Stimulated activated CD8-positive, alpha-beta memory T cell treated with anti-CD3 and anti-CD28 coated beads, Interleukin-2, amount 100 ng/mL, for 48 hours (primary cell): Measurements from ENCODE around the gene PPP1R1C.

Source experiments
- DNase-seq, 2 donors: peaks; one replicate each; pipeline ENCODE4 v3.0.0-alpha.2; 2020; ENCODE audit warnings: low read depth in 2 of 2

PPP1R1C gene

DNA sequence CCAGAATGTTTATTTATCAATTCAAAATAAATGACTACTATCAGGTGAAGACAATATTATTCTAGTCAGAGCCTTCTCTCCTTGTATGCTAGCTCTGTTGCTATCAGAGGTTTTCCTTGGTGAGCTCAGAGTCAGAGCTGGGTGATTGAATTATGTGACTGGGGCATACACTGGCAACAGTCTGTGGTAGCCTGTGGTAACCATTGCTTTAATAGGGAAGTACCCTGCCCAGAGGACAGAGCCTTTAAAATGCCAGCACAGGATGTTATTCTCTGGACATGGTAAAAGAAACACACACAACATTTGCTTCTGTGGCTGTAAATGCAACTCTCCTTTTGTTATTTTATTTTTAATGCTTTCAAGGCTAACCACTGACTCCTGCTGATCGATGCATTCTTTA, 124.7 kb downstream of the PPP1R1C start:
- no peak for DNase-seq

DNA sequence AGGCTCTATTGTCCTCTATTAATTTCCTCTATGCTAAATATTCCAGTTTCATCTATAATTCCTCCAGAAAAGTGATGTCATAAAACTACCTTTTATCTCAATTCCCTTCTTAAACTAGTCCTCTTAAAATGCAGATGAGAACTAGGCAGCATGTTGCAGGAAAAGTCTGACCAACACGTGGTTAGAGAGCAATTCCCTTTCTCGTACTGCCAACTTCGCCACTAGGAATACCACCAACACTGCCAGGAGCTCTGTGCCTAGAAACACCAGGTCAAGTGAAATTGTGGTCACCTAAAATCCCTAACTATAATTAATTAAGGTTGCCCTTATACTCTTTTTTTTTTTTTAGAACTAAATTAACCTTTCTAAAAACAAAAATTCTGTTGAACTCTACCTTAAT, 127.7 kb downstream of the PPP1R1C start:
- no peak for DNase-seq

DNA sequence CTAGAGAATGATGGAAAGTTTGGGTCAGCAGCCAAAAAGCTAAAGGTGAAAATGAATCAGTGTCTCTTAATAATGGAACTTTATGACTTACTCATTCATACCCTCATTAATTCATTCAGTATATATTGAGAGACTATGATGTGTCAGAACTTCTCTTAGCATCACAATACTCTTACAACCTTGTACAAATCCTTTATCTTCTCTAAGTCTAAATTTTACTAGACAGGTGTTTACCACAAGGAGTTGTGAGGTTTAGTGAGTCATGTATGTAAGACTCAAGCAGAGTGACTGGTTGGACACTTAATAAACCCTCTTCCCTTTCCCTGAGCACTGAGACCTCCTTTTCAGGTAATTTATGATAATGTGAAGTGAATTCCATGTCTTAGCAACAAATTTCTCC, 129.6 kb downstream of the PPP1R1C start:
- no peak for DNase-seq

DNA sequence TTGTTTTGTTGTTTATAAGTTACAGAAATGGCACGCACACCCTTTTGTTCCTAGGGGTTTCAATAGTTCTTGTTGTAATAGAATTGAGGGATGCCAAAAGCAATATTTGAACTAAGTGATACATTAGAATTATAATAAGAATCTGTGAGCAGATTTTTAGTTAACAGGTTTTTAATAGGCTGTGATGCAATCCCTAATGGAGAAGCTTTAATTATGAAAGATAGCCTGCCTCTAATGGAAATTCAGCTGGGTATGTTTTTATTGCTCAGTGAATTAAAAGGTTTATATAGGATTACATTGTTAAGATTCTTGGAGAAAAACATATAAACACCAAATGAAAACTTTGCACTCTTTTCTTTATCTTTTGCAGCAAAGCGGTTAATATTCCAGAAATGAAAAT, 131.1 kb downstream of the PPP1R1C start:
- DNase-seq: no peak

DNA sequence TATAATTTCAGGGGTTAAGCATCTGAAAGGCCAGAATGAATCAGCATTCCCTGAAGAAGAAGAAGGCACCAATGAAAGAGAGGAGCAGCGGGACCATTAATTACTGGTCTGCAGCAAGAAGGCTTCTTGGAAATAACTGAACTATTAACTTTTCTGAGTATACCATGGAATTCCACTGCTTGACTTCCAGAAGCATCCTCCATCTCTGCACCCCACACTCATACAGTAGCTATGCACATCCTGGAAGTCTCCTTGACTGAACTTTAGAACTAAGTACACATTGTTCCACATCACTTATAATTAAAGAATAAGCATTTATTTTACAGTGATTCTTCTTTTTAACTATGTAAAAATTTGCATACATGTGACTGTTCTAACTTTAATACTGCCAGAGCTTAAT, 131.5 kb downstream of the PPP1R1C start:
- no peak for DNase-seq

DNA sequence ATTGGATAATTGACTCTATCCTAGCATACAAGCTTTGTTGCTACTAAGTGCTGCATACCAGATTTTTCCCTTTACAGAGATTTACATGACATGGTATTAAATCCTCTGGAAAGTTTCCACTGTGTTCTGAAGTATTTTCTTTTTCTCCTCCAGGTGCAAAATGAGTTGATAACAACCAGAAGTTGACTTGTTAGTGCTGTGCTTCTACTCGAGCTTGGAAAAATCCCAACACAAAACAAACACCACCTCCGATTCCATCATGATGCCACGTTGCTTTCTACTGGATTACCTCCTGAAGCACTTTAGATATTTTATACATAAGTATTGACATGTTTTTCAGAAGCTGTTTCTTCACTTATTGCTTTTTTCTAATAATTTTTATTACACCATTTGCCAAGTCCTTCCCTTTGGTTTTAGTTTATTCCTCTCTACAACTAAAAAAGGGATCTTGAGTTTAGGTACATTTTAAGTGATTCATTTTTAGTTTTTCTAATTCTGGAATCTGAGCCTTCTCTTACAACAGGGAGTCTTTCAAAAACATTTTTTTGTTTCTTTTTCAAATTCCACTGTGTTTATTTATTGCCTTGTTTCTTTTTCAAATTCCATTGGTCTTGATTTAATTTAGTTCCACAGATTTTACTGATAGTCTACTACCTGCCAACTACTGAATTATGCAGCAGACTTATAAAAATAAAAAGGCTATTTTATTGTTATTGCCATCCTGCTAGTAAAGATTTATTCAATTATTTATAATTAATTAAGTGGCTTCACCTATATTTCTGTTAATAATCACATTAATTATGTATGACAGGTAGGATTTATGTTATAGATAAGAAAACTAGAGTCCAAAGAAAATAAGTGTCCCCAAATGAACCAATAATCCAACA, 143.4 kb downstream of the PPP1R1C start:
- no peak for DNase-seq

DNA sequence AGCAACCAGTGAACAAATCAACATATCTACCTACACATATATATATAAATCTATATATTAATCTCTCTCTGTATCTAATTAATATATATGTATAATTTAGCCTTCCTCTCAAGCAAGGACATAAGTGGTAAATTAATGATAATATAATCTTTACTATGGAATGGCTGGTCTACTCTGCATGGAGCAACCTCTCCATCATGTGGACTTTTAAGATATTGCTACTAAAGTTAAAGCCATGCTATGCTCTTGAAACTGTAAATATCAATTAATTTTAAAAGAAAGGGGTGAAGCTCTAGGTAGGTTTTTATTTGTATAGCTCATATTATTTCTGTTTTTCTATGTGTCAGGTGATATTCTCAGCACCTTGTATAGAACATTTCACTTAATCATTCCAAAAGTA, 147.0 kb downstream of the PPP1R1C start:
- DNase-seq: no peak

DNA sequence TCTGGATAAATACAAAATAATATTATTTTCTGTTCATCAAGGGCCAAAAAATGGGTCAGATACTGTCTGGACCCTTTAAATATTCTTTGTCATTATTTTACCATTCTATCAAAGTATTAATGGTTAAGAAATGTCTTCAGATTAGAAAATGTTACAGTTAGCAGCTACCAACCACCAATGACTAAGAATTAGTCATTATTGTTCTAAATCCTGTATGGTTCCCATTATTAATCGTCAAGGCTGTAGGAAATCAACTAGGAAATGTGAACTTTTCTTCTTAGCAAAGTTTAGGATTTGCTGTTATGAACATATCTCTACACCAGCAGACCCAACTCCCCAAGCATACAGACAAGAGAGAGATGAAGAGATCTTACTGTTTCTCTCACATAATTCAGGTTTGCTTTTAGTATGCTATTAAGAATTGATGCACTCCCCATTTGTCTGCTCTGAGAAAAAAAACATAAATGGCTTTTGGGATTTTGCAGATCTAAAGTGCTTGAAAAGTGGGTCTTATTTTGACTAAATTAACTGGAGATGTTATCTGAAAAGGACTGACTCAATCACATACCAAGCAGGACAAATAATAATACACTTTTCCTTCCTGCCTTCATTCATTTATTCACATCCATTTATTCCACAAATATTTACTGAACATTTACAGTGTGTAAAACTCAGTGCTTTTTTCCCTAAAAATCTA, 147.7 kb downstream of the PPP1R1C start:
- DNase-seq: no peak

DNA sequence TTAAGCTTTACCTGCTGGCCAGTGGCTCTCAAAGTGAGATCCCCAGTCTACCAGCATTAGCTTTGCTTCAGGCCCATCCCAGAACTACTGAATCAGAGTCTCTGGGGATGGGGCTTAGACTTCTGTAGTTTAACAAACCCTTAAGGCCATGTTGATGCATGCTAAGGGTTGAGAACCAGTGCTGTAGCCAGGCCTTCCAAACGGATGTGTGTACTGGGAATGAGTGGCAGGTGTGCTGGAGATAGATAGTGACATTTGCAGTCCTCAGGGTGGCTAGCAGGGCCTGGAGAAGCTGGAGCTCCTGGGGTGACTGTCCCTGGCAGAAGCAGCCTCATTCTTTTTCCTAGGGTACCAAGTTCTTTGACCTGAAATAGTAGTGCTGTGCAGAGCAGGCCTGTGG, 148.5 kb downstream of the PPP1R1C start:
- no peak for DNase-seq

DNA sequence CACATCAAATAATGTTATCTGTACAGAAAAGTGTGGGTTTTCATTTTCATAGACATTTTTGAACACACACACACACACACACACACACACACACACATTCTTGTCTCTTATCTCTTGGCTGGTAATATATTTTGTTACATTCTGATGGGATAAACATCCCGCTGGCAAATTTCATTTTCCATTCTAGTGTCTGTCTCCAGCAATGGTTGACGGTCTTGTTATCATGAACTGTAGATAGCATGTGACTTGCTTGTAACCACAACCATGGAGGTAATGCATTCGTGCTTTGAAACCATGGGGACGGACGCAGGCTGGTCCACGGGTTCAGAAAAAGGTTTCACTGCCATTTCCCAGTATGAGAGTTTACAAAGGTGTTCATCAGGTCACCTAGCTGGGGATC, 156.4 kb downstream of the PPP1R1C start:
- no peak for DNase-seq

DNA sequence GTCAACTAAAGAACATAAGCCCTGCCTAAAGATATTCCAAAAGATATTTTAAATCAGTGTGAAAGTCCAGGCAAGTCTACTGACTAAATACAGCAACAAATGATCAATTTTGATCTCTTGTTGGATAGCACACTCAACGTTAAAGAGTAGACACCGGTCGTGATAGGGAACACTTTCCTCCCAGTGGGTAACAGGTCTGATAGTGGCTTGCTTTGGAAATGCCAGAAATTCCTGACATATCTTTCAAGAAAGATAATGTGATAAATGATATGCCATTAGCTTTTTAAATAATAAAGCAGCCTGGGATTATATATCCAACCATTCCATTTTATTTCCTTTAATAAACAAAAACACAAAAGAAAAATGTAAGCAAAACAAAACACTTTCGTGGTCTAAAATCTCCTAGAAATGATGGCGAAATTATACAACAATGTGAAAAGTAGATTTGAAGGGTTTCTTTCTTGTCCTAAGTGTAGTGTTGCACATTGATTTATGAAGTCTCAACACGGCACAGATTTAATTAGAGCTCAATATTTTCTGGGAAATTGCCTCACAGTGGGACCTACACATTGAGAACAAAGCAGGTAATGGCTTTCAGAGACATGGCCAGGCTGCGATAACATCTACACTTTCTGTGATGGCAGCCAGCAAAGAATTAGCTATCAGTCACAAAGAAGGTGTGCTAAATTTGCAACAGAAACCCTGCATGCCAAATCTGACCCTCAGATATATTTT, 158.6 kb downstream of the PPP1R1C start:
- no peak for DNase-seq

DNA sequence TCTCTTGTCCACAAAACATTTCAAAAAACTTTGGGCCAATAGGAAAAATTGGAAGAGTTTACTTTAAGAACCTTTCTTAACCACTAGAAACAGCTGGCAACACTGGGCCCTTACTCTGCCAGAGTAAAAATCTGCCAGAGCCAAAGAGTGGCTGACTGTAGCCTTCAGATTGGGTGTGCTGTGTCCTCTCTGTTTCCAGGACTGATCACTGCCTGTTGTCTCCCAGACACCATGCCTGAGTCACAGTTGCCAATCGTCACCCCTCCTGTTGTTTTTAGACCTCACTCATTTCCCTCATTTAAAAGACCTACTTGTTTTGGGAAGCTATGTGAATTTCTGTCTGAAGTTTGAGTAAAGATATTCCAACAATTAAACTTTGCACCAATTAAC, 159.1 kb downstream of the PPP1R1C start:
- no peak for DNase-seq

DNA sequence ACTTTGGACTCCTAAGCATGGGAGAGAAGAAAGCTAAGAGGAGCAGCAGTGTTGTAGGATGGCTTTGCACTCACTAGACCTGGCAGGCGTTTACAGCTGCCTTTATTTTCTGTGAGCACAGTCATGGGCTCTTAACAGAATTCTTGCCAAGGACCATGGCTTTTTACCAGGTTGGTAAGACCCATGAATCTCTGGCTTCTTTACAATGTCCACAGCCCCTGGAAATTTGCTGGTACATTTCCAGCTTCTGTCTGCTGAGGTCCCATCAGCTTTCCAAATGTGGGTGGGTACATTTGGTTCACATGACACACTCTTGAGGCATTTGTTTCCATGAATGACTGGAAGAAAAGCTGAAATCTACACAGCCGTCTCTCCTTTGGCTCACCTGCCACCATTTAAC, 162.7 kb downstream of the PPP1R1C start:
- DNase-seq: no peak

DNA sequence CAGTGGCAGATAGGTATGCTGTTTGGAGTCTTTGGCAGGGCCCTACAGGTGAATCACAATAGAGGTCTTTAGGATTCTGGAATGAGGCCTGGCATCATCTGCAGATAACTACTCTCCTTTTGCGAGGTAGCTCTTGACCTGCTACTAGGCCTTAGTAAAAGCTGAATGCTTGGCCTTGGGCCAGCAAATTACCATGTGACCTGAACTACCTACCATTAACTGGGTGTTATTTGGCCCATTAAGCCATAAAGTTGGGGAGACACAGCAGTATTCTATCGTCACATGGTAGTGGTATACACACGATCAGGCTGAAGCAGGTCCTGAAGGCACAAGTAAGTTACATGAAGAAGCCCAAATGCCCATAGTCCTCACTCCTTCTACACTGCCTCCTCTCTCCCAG, 178.2 kb downstream of the PPP1R1C start:
- DNase-seq: no peak

DNA sequence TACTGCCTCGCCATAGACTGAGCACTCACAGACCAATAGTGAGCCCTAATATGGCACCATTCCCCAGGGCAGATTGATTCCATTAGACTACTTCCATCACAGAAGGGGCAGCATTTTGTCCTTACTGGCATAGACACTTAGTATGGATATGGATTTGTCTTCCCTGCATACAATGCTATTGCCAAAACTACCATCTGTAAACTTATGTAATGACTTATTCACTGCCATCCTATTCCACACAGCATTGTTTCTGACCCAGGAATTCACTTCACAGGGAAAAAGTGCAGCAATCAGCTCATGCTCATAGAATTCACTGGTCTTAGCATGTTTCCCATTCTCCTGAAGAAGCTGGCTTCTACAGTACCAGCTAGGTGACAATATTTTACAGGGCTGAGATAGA, 179.0 kb downstream of the PPP1R1C start:
- DNase-seq: no peak

DNA sequence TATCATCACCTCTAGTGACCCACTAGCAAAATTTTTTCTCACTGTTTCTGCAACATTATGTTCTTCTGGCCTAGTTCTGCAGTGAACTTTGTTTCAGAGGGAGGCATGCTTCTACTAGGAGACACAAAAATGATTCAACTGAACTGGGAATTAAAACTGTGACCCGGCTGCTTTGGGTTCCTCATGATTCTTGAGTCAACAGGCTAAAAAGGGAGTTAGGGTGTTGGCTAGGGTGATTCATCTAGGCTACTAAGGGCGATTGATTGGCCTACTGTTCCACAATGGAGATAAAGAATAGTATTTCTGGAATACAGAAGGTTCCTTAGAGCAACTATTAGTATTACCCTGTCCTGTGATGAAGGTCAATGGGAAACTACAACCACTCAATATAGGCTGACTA, 179.5 kb downstream of the PPP1R1C start:
- DNase-seq: no peak

DNA sequence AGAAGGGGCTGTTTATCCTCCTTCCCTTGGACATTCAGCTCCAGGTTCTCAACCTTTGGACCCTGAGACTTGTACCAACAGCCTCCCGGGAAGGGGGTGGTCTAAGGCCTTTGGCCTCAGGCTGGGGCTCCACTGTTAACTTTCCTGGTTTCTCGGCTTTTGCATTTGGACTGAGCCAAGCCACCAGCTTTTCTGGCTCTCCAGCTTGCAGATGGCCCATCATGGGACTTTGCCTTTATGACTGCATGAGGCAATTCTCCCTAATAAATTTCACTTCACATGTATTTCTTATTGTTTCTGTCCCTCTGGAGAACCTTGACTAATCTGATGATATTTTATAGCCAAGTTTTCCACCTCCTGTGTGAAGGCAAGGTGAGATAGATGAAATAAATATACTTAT, 180.8 kb downstream of the PPP1R1C start:
- no peak for DNase-seq

DNA sequence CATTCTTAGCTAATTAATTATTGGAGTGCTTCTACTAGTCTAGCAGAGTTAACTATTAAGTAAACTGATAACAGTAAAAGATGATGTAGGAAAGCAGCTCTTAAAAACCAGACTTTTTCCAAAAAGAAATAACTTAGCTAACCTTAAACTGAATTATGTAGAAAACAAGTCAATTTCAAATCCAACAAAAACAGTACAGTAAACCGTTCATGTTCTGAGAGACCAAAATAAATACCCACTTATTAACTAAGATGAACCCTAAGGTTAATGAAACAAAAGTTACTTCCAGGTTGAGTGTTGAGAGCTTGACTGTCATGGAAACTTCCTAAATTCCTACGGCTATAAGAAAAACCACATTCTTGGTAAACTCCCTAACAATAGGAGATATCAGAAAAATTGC, 181.2 kb downstream of the PPP1R1C start:
- no peak for DNase-seq
